ENCODE results near the gene ATP5F1D. TPM values are rescaled to one million over a fixed set of nuclear protein-coding genes. Genes with fewer than 3 reads are reported as not detected.

The ATP5F1D gene
- total RNA-seq, 2 donors from 2014 or later, result 156 to 157 TPM

DNA sequence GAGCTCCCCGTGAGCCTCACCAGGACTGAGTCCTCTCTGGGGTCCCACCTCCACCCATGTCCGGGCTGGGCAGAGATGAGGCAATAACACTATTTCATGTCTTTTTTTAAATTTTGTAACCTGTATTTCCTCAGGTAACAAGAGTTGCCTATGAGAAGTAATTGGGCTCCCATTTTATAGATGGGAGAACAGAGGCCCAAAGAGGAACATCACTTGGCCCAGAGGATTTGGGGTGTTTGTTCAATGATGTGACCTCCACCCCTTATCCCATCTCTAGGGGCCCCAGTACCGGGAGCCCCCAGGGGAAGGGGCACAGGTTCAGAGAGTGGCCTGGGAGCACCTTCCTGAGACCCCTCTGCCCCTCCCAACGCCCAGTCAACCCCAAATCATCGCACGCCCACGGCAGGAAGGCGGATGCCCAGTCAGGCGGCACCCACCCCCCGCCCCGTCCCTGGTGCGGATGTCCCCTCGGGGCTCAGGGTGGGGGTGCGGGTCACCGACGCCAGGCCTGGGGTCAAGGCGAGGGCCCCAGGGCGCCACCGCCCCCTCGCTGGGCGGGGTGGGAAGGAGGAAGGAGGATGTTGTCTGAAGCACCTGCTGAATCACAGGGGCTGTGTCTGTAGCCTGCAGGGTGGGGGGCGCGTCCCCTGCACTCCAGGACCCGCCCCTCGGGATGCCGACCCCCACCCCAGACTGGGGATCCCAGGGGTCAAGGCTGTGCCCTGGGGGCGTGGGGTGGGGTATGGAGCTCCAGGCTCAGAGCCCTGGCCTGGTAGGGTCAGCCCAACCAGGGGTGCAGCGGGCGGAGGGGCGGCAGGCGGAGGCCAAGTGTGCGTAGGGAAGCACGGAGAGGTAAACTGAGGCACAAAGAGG lies 18.6 kb downstream of the ATP5F1D start:
- H3K4me3 ChIP-seq, result no peak overlapping the region
- 17 to 54% methylated on average over 8 to 20 of the region's 33 CpGs for WGBS, 2 donors

GRCh38 chr19:1260749-1261537 lies 19.4 kb downstream of the ATP5F1D start:
- H3K9me3 ChIP-seq, result no peaks in the 10 kb centered on the region
- H3K27me3 ChIP-seq, result no peaks in the 10 kb centered on the region
- peaks cover 86% of the 10 kb centered on the region for H3K4me1 ChIP-seq
- peak overlapping the region; percentile 98 to 100 (median 98) for H3K27ac ChIP-seq
- 1 to 2% methylated on average over 12 to 69 of the region's 83 CpGs for WGBS, 2 donors
- DNase-seq, result peak; percentile 97 to 98 (median 97)
- H3K4me3 ChIP-seq, result peak overlapping the region in 1 of 2 donors; percentile 35
- TF ChIP-seq, protein P1, sequence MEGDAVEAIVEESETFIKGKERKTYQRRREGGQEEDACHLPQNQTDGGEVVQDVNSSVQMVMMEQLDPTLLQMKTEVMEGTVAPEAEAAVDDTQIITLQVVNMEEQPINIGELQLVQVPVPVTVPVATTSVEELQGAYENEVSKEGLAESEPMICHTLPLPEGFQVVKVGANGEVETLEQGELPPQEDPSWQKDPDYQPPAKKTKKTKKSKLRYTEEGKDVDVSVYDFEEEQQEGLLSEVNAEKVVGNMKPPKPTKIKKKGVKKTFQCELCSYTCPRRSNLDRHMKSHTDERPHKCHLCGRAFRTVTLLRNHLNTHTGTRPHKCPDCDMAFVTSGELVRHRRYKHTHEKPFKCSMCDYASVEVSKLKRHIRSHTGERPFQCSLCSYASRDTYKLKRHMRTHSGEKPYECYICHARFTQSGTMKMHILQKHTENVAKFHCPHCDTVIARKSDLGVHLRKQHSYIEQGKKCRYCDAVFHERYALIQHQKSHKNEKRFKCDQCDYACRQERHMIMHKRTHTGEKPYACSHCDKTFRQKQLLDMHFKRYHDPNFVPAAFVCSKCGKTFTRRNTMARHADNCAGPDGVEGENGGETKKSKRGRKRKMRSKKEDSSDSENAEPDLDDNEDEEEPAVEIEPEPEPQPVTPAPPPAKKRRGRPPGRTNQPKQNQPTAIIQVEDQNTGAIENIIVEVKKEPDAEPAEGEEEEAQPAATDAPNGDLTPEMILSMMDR (IDR thresholded peaks at IDR 0.05), result peak in 1 of 7 experiments; percentile 15
- peak in 2 of 3 donors; percentile 42 to 54 for TF ChIP-seq POLR2A (IDR thresholded peaks at IDR 0.05)
- intact Hi-C loops (cut with DNase I), result no loop called here
- ATAC-seq, result peak; percentile 74
- peaks cover 8 to 15% of the 10 kb centered on the region in 2 donors for H3K36me3 ChIP-seq (replicated peaks in 1 of 2; ENCODE audit: insufficient read depth in 1 of 2, low read depth in 2 of 2)

More for the DNA sequence above, 18.6 kb downstream of the ATP5F1D start:
- Histone ChIP-seq H3K9me3 (no peaks in the 10 kb centered on the region), H3K36me3 (replicated peaks in 1 of 2; ENCODE audit: insufficient read depth in 1 of 2, low read depth in 2 of 2) (peaks cover 16 to 23% of the 10 kb centered on the region in 2 donors), H3K4me1 (peaks cover 87% of the 10 kb centered on the region), H3K27ac (peak overlapping the region; percentile 89 to 100 (median 98)), H3K27me3 (no peaks in the 10 kb centered on the region)
- intact Hi-C loops (cut with DNase I), result no loop called here
- TF ChIP-seq POLR2A (IDR thresholded peaks at IDR 0.05), result no peak
- TF ChIP-seq, protein P1 (IDR thresholded peaks at IDR 0.05), result no peak
- DNase-seq (peak in 2 of 4 donors; percentile 23 to 33), ATAC-seq (no peak)

GRCh38 chr19:1261538-1261797 lies 19.9 kb downstream of the ATP5F1D start:
- no peak for DNase-seq
- ATAC-seq, result no peak
- peak overlapping the region in 1 of 2 donors; percentile 35 for H3K4me3 ChIP-seq
- intact Hi-C loops (cut with DNase I), result no loop called here
- peaks cover 88% of the 10 kb centered on the region for H3K4me1 ChIP-seq
- no peaks in the 10 kb centered on the region for H3K9me3 ChIP-seq
- H3K36me3 ChIP-seq (replicated peaks in 1 of 2; ENCODE audit: insufficient read depth in 1 of 2, low read depth in 2 of 2), result peaks cover 7 to 11% of the 10 kb centered on the region in 2 donors
- peak overlapping the region; percentile 98 to 100 (median 98) for H3K27ac ChIP-seq
- H3K27me3 ChIP-seq, result no peaks in the 10 kb centered on the region
- TF ChIP-seq, protein P1 (IDR thresholded peaks at IDR 0.05), result peak in 3 of 7 experiments; percentile 22 to 51 (median 32)
- TF ChIP-seq POLR2A (IDR thresholded peaks at IDR 0.05), result no peak
- 3 to 4% methylated on average over 14 of the region's 14 CpGs for WGBS, 2 donors

DNA sequence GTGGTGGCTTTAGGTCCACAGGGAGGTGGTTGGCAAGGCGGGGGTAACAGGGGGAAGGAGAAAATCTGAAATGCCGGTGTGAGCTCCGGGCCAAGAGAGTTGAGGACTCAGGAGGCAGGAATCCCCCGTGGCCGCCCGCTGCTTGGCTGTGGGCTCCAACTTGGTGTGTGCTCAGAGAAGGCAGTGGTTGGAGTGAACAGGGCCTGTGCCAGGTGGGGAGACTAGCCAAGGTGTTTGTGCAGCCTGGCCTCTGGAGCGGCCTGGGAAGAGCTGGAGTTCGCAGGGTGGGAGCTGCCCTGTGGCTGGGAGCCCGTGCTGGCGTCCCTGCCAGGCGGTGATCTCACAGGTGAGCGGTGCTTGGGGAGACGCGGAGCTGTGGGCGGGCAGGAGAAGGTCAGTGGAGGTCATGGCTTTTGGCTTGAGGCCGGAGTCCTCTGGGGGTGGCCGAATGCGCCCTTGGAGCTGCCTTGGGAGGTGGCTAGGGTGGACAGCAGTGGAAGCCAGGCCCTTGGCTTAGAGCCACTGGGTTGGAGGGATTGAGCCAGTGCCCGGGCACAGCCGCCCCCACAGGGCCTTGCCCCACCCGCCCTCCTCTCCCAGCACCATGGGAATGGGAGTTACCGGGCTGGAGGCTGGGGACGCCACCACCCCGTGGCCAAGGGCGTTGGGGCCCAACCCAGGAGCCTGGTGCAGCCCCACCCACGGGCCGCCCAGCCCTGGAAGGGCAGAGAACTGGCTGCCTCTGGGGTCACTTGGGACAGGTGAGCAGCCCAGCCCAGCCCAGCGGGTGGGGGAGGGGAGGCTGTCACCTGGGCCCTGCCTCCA lies 20.5 kb downstream of the ATP5F1D start:
- Histone ChIP-seq H3K4me3 (no peak overlapping the region), H3K27ac (peak overlapping the region; percentile 98 to 100 (median 98)), H3K9me3 (no peaks in the 10 kb centered on the region), H3K36me3 (replicated peaks in 1 of 2; ENCODE audit: insufficient read depth in 1 of 2, low read depth in 2 of 2) (peaks cover 1 to 6% of the 10 kb centered on the region in 2 donors), H3K27me3 (no peaks in the 10 kb centered on the region), H3K4me1 (peaks cover 88% of the 10 kb centered on the region)
- TF ChIP-seq, protein P1 (IDR thresholded peaks at IDR 0.05), result peak in 2 of 7 experiments; percentile 5 to 7
- peak; percentile 90 to 98 (median 98) for TF ChIP-seq POLR2A (IDR thresholded peaks at IDR 0.05)
- DNase-seq, result peak; percentile 97 to 99 (median 98)
- intact Hi-C loops (cut with DNase I), result no loop called here
- 5 to 15% methylated on average over 10 to 25 of the region's 28 CpGs for WGBS, 2 donors
- ATAC-seq, result peak; percentile 72

Measured in body of pancreas (tissue), 4 donors.